GM21825 (cell line): ENCODE data around the gene SYTL4.

Experiments used
- ATAC-seq: cut with Tn5 transposase; IDR thresholded peaks from one replicate; pipeline ENCODE4 v1.9.1; 2021; ENCODE audit warnings: mild to moderate bottlenecking, moderate library complexity; ENCODE audit not compliant: unreplicated experiment

SYTL4 gene

GRCh38 chrX:100649550-100650356, 82.2 kb downstream of the SYTL4 start:
- no peak for ATAC-seq

GRCh38 chrX:100648458-100649417, 83.2 kb downstream of the SYTL4 start:
- ATAC-seq = no peak

DNA sequence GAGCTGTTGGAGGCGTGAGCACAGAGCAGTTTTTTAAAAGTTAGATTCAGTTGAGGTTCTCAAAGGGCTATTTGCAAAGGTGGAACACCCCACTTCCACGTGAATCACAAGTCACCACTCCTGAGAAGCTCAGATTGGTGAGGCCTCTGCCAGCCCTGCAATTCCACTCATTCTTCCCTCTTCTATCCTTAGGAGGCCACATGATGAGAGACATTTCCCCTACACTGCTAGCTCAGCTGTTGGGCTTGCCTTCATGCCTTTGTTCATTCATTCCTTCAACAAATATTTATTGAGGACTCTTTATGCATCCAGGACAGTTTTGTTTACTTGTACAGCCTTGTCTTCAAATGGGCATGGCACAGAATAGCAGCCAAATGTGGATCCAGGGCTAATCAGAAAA, 84.2 kb downstream of the SYTL4 start:
- no peak for ATAC-seq

DNA sequence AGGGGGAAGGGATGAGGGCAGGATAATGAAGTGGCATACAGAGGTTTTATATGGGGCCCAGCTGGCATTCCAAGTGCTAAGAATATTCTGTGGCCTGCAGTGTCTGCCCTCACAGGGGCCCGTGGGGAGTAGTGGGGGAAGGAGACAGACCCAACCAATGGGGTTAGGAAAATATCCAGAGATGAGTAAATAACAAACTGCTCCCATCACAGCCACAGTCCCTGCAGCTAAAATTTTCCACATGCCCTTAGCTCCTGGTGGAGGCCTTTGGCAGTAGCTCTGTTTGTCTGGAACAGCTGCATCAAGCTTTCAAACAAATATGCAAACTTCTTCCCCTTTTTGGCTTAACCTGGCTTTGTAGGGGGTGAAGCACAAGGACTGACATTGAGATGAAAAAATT, 84.8 kb downstream of the SYTL4 start:
- ATAC-seq = no peak

GRCh38 chrX:100645106-100645505, 86.8 kb downstream of the SYTL4 start:
- no peak for ATAC-seq

DNA sequence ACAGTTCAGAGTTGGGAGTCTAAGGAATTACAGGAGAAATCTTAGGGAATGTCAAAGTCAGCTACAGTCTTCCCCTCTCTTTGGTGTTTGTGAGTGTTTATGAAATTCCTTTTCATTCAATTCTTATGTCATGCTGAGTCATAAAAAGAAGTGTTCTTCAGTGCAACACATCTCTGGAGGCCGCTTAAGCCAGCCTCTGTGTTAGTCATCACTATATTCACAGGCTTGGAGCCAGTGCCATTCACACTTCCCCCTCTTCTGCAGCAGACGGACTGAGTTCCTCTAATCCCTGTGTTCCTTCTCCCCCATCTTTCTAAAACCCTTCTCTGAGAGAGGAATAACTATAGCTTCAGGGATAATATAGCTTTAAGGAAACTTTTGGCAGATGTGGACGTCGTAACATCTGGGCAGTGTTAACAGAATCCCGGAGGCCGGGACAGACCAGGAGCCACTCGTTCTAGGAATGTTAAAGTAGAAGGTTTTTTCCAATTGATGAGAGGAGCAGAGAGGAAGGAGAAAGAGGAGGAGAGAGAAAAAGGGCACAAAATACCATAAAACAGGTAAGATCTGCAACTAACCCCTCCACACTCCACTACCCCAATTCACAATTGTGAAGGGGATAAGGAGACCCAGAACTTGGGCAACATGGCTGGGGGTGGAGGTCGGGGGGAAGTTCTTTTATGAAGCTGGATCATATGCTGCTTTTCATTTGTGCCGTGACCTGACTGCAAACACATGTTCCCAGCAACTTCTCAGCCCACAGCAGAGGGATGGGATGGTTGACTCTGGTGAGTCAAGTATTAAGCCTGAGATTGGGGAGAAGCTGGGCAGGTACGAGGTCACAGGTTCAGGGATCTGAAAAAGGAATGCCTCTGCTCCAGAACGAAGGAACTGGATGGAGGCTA, 87.7 kb downstream of the SYTL4 start, which contains the start of gene SRPX2:
SRPX2 (plus strand) TSS at position 244 of the 905 bp plus-strand sequence. CDS start 2,124 bp downstream, outside the sequence.
- no peak for ATAC-seq

DNA sequence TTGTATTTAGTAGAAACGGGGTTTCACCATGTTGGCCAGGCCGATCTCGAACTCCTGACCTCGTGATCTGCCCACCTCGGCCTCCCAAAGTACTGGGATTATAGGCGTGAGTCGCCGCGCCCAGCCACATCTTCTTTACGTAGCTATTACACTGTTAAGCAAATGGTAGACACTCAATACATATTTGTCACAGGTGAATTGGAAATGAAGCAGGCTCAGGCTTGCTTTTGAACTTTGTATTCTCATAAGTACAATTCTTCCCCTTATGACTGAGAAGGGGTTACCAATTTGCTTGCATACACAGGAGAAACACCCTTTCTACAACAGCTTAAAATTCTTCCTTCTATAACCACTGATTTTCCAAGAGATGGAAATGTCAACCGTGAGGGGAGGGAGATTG, 88.7 kb downstream of the SYTL4 start:
- ATAC-seq = no peak

DNA sequence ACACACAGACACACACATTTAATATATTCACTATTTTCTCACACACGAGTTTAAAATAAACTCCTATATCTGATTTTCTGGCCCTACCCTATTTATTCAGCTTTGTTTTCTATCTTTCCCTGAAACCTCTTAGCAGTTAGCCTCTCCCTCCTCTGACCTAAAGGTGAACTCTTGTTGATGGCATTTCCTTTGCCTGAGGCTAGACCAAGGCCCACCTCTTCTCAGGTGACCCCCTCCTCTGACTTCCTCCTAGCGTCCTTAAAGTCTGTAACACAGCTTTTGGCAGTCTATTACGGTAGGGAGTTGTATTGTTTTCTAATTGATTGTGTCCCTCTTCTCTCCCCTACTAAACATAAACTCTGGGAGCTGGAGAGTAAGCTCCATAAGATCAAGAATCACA, 89.6 kb downstream of the SYTL4 start:
- no peak for ATAC-seq

DNA sequence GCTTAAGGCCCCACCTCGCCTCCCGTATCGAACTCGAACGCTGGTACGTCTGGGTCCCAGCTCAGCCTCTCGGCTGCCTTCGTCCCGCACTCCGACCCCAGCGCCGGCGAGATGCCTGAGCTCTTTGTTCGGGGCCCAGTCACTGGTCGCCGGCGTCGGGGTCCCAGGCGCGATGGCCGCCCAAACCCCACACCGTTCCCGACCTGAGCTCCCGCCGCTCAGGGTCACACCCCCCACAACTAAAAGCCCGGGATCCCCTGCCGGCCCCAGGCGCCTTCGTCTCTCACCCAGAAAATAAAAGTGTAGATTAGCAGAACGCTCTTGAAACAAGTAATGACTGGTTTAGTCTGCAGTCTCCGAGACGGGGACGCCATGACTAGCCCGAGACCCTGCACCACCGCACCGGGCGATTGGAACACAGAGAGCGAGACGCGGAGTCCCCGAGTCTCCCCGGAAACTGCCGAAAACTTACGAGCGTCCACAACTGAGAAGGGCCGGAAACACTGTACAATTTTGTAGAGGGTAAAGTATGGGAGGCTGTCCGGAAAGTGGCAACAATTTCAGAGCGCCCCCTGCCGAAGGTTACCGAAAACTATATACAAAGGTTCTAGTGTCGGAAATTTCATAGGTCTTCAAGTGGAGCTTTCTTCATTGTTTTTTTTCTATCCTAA, 95.5 kb downstream of the SYTL4 start, which contains the start of gene TSPAN6:
TSPAN6 (minus strand) TSS at position 486 of the 671 bp plus-strand sequence; CDS start at position 374, 112 bp downstream.
- ATAC-seq = peak; percentile 99

GRCh38 chrX:100635989-100636320, 96.0 kb downstream of the SYTL4 start:
- no peak for ATAC-seq

GRCh38 chrX:100635040-100635439, 96.9 kb downstream of the SYTL4 start:
- no peak for ATAC-seq

DNA sequence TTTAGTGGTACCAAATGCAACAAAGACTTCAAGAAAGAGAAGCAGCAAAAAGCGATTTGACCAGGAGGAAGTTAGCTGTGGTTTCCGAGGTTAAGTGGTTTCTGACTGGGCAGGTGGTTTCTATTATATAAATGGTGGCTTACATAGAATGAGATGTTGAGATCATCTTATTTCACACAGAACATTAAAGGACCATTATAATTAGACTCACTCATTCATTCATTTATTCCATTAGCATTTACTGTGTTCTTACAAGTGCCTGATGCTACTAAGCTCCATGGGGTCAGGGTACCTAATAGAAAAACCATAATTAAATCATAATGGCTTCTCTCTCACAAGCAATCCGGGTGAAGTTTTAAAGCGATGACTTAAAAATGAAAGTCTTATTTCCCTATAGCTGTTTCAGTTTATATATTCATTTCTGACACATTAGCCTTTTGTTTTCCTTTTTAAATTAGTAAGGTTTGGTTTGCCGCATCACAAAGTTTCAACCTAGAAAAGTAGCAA, 105.9 kb downstream of the SYTL4 start:
- ATAC-seq = peak; percentile 94
